HG02571 (cell line): Measurements from ENCODE around the gene MDGA2.
"Not testable (repeated sequence)": the region's sequence is repeated elsewhere in the genome, so short reads cannot be mapped to it uniquely, and the experiment has no call there.

ENCODE experiments used
- ATAC-seq: cut with Tn5 transposase; IDR thresholded peaks from one replicate; pipeline ENCODE4 v1.9.1; 2021; ENCODE audit warnings: mild to moderate bottlenecking, moderate library complexity; ENCODE audit not compliant: unreplicated experiment

Gene MDGA2

DNA sequence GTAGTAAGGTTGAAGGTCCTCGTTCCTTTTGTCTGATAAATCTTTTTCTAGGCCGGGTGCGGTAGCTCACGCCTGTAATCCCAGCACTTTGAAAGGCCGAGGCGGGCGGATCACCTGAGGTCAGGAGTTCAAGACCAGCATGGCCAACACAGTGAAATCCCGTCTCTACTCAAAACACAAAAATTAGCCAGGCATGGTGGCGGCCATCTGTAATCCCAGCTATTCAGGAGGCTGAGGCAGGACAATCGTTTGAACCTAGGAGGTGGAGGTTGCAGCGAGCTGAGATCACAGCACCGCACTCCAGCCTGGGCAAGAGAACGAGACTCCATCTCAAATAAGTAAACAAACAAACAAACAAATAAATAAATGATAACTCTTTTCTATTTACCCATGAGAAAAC lies 51.3 kb downstream of the MDGA2 start:
- not testable (repeated sequence) for ATAC-seq

DNA sequence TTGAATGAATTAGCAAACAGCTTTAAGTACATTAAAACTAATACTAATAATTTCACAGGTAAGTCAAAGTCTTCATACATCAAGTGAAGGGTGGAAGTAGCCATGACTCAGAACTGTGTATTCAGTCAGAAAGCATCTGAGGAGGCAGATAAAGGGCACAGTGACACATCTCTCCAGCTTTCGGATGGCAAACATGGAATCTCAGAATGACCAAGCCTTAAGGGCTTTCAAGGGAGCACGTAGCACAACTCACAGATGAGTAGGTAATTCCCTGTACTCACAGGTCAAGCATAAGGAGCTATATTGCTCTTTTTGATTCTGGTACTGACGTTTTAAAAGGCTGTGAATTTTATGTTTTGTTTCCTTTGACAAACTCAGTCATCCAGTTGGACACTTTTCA lies 56.0 kb downstream of the MDGA2 start:
- ATAC-seq = no peak

DNA sequence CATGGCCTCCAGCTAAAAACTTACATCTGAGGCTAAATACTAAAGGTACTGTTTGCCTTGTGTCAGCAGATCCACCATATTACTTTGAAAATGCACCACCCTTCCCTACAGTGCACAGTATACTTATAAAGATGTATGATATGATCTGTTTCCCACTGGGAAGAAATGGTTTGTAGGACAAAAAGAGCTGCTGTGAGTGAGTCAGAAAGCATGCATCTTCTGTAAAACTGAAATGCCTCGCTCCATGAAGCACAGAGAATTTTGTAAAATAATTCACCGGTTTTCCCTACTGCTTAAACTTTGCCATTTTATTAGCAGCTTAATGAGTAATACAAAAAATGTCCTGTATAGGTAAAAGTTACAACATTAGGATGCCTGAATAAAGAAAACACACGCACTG lies 68.8 kb downstream of the MDGA2 start:
- no peak for ATAC-seq

DNA sequence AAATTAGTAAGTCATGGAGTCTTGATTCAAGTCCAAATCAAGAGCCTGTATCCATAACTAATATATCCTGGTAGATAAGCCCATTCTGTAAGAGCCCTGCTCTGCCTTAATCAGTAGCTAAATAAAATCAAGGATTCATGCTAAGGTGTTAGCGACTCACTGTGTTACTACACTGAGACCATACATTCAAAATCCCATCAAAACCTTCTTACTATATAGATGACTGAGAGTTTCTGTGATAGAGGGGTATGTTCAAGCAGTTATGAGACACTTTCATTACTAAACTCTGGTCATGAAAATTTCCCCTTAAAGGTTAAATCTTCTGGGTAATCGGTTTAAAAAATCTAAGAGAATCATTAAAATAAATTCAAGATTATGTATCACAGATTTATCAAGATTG lies 78.5 kb downstream of the MDGA2 start:
- ATAC-seq = no peak

DNA sequence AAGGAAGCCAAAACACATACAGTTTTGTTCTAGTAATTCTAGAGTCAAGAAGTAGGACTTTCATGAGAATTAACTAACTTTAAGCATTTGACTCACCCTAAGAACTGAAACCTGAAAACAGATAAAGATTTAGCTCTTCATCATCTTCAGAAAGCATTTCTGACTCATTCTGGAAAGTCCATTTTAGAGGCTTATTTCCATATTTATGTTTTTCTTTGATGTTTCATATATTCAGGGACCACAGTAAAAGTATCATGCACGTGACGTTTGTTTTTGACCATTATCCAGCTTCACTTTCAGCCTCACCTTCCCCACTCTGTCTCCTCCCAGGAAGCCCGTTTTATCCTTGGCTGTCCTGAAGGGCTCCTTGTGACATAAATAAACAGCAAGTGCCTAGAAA lies 79.2 kb downstream of the MDGA2 start:
- peak; percentile 78 for ATAC-seq

DNA sequence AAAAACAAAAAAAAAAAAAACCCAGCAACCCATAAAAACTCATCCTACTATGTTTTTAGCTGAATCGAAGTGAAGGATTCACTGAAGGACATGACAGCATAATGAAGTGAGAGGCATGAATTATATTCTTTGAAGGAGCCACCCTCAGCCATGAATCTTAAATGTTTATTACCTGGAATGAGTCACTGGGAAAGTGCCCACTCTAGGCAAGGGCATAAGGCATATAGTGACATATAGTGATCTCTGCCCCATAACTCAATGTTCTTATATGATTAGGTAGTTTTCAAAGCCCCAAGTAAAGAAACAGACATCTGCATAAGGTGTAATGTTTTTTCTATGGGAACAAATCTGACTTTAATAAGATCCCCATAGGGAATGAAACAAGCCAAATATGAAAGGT lies 79.9 kb downstream of the MDGA2 start:
- ATAC-seq = no peak

DNA sequence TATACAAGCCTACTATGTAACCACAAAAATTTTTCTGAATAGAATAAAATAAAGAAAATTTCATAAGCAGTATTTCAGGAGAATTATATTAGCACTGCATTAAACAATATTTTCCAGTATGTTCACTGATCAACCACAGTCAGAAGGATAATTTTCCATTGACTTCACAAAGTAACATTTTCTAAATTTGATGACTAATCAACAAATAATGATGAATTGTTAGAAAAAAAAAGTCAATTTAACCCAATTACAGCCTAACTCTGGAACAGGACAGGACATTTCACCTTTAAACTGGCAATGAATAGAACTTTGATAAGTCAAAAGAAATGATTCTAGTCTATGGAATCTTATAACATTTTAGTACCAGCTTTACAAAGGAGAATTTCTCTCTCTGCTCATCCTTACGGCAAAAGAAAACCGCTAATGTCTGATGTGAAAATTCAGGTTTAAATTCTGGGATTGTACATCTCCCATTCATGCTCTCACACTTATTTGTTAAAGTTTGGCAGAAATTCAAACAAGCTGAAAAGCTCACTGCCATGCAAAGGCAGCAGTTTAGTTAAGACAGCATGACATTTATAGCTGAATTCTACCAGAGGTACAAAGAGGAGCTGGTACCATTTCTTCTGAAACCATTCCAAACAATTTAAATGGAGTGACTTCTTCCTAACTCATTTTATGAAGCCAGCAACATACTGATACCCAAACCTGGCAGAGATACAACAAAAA lies 84.5 kb downstream of the MDGA2 start:
- no peak for ATAC-seq

DNA sequence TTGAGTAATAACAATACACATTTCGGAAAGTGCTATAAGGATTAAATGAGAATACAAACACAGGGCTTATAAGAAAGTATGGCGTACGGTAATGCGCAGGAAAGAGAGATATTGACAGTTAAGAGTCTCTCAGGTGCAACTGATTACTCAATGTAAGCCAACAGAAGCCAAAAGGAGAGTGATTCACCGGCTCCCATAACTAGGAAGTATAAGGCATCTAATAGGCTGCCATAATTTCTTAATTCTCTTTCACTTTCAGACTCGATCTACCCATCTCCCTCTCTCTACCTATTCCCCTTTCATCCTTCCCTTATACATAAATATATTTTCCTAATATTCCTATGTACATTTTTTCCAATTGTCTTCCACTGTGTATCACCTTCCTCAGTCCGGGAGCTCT lies 90.0 kb downstream of the MDGA2 start:
- ATAC-seq = no peak

DNA sequence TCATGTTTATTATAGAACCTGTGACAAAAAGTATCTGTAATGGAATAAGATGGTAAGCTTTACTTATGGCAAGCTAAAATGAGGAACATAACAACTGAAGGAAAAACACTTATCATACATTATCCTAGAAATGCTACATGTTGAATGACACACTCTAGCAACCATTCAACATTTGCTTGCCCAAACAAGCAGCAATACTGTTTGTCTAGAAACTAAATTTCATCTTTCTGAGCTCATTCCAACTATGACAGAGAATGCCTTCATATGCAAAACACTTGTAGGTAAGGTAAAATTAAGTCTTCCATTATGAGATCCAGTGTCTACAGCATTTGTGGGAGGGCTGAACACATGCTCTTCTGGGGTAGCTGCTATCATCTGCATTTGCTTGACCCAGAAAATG lies 108.1 kb downstream of the MDGA2 start:
- no peak for ATAC-seq

DNA sequence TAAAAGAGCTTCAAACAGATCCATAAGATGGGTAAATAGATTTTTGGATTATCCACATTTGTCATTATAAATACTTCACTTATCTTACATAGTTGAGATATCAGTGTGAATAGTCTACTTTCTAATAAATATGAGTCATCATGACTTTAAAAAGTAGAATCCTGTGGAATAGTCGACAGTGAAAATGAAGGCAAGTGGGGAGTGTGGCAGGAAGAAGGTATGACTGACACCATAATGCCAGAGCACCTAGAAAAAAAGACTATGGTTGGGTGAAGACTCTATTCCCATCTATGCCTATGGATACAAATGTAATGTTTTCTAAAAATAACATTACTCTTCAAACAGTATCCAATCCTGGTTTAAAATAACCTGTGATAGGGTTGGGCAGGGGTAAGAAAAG lies 117.5 kb downstream of the MDGA2 start:
- no peak for ATAC-seq

DNA sequence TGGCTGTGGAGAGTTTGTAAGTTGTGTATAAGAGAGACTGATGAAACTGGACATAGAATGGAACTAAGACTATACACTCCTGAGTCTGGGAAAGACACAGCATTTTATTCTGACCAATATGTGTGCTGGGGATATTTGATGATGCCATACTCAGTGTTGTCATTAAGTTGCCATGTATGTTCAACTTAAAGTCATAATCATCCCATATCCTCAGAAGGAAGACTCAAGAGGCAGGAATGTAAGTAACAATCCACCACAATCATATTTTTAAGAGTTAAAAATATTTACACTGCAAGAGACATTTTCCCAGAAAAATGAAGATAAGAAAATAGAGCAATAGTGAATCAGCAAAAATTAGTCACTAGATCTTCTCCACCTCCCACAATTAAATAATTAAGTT lies 120.1 kb downstream of the MDGA2 start:
- ATAC-seq = no peak

DNA sequence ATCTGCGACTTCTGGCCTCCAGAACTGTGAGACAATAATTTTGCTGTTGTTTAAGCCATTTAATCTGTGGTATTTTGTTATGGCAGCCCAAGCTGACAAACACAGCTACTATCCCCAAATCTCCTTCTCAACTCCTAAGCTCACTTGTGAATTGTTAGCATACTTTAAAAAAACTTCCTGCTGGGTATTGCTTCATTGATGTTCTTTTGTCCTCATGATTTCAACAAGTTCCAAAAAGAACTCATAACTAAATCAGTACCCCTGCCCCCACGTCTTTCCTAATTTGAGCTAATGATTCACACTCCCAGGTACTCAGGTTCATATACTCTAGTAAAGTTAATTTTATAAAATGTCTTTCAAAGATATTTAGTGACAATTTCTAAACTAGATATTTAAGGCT lies 125.5 kb downstream of the MDGA2 start:
- no peak for ATAC-seq

DNA sequence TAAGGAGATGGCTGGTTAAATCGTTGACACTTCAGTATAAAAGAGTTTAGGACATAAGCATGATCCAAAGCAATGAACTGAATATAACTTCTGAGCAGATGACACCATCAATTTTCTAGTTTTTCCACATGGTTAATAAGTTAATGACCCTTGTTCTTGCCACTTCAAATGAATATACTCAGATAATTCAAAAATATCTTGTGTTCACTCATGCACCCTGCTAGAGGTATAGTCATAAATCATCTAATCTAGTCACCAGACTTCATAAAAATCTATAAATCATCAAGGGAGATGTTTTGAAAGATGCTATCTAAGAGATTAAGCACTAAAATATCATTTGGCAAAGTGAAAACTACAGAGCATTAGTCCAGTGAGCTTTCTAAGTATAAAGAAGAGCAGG lies 131.9 kb downstream of the MDGA2 start:
- ATAC-seq = no peak

DNA sequence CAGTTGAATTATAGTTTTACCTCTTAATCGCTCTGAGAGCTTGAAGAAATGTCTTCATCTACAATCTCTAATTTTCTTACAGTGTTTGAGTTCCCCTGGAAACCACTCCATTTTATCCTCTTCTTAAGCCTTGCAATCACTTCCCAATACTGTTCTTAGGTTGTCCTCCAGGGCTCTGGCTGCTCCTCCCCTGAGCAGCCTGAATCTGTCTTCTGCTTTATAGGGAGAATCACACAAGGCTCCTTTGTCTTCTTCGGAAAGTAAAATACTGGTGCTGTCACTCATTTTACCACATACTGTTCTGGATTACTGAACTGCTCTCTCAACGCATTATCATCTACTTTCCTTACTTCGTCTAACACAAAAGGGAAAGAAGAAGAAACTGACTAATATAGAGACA lies 133.7 kb downstream of the MDGA2 start:
- no peak for ATAC-seq

DNA sequence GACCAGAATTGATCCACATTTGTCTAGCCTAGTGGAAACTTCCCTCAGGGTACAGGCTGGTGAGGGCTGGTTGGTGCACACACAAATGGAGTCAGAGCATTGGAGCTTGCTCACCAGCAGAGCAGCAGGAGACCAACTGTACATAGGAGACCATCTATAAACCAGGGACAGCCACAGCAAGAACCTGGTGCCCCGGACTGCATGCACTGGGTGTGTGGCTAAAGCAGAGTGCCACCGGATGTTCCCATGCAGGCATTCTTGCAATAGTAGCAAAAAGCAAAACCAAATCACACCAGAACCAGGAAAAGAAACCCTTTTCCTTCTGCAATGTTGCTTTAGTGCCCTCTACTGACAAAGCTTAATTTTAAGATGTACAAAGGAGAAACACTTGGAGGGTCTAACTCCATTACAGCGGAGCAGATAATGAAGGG lies 136.4 kb downstream of the MDGA2 start:
- no peak for ATAC-seq

DNA sequence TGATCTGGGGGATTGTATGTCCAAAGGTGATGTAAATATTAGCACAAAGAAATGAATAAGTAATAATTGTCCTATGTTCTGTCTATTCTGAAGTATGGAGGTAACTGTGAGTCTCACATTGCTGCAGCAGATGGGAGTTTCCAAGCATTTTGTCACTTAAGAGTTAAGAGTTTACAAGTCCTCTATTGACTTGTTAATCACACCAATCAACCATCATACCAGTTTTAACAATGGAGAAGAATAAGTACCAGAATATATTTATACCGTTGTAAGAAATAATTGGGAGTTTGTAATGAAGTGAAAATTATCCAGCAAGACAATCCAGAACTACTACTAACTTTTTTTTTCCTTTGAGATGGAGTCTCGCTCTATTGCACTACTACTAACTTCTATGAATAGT lies 139.1 kb downstream of the MDGA2 start:
- ATAC-seq = no peak

DNA sequence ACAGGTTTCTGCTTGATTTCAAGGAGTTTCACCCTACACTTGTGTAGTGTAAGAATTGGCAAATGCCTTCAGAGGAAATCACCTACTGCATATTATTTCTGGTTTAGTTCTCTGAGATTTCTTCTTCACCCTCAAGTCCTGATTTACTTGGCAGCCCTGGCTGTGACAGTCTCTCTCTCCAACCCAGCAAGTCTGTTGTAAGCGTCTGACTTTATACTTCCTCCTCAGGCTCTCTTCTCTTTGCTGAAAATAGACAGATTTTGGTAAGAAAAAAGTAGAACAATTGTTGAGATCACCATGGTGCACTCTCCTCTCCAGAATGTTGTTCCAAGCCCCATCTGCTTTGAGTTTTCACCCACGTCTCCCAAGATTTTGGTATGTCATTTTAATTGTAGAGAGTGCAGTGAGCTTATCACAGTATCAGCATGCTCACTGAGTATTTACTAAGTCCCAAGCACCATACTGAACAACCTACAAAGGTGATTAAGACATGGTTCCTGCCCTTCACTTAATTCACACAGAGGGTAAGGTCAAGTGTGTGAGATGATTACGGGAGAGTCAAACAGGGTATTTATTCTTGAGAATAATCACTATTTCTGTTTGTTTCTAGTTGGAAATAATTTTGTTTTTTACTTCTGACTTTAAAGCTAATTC lies 148.7 kb downstream of the MDGA2 start:
- no peak for ATAC-seq

DNA sequence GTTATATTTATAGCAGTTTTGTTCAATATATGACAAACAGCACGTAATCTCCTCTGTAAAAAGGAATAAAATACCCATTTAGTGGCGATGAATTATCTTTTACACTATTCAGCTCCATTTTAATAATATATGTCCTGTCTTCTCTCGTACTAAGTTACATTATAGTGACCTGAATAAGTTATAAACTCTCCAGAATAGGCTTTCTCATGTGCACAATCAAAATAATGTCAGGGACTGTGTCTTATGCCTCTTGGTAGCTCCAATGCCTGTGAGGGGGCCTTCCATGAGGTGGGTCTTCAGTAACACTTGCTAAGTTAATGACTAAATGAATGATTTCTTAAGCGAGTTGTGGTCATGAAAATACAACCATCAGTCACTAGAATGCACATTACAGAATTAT lies 150.9 kb downstream of the MDGA2 start:
- no peak for ATAC-seq

DNA sequence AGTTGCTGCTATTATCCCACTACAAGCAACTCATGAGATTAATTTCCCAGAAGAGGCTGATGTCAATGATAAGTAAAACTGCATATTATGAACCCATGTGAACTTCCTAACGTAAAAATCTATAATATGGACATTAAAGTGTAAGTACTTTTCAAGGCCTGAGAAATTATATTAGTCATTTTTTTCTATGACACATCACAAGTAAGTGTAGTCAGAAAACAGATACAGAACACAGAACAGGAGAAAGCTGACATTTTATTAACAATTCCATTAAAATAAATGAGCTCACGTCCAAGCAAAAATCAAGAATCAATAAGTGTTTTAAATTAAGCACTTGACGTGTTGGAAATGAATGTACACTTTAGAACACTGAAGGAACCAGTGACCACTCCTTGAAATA lies 155.0 kb downstream of the MDGA2 start:
- ATAC-seq = no peak

DNA sequence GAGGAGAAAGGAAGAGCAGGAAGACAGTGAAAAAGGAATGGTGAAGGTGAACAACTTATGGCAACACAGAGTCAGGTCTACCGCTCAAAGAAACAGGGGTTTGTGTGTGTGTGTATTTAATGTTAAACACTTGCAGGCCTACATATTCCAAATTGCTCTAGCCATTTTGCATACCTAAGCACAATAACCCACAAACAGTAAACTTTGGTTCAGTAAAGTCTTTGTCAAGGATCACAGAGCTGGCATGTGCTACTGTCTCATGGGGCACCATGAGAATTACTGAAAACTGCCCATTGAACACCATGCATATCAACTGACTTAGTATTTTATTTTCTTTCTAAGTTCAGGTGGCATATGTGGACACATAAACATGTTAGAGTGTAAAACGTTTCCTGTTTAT lies 163.6 kb downstream of the MDGA2 start:
- no peak for ATAC-seq

DNA sequence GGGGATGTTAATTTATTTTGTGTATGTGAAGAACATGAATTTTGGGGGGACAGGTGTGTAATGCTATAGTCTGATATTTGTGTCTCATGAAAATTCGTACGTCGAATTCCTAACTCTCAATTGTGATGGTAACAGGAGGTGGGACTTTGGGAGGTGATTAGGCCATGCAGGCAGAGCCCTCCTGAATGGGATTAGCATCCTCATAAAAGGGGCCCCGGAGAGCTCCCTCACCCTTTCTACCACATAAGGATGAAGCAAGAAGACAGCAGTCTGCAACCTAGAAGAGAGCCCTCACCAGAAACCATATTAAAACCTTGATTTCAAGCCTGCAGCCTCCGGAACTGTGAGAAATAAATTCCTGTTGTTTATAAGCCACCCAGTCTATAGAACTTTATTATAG lies 165.4 kb downstream of the MDGA2 start:
- no peak for ATAC-seq

DNA sequence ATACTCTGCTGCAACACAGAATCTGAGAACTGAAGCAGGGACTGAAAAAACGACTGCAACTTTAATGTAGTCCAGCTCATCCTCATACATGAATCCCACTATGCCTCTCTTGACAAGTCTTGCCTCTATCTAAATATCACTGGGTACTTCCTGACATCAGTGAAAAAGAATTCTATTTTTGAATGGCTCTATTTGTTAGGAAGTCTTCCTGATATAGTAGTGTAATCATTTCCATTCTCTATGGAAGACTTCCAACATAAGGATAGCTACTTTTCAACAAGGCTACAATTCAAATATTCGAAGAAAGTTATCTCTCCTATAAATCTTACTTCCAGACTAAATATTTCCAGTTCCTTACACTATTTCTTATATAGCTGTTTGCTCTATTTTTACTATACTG lies 167.5 kb downstream of the MDGA2 start:
- ATAC-seq = no peak

DNA sequence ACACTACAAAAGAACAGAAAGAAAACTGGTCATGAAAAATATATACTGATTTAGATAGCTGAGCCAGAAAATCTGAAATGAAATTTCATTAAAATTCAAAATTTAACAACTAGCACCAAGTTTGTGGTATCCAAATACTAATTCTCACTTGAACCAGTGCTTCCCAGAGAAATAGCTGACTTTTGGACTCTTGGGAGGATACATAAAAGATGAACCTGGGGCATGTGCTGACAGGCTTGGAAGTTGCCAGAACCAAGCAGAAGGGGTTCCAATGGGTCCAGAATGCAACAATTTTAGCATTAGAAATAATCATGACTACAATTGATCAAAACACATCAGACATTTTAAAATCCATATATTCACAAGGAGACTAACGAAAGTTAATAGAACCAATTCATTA lies 175.0 kb downstream of the MDGA2 start:
- no peak for ATAC-seq
